Aorta (tissue), 4 donors: Measurements from ENCODE around the gene HMSD. TPM values are rescaled to one million over a fixed set of nuclear protein-coding genes. Genes with fewer than 3 reads are reported as not detected.

Experiments used
- polyA plus RNA-seq, 2 donors: library from polyadenylated mRNA; stranded (reverse); fragments of 200-250 nt; gene quantifications; one replicate each; pipeline ENCODE4 v1.2.3, GENCODE V29; 2013
- total RNA-seq, 2 donors: library from RNA; stranded (reverse); fragmentation: NEBNext Ultra II Directional; extraction: Animal tissue kit (Norgen Biotek cat#: 25700); gene quantifications; one replicate each; pipeline ENCODE4 v1.2.1, GENCODE V29; 2021
- donor health status: healthy with polysubstance abuse.
- donor health status: Bipolar disorder and iron deficiency.
- donor health status: DM: no; HTN: no; CAD: no.
- donor health status: DM: yes; HTN: yes; CAD: no.

The HMSD gene
- total and polyA plus RNA-seq, 4 donors, result 0.16 to 0.60 (median 0.25) TPM; not detected in 1

Other genes with a start within 250 kb of the HMSD start
- gene SERPINB11, start 246.3 kb upstream of the HMSD start, total RNA-seq, result not detected
- not detected for gene SERPINB11, start 246.3 kb upstream of the HMSD start, polyA plus RNA-seq
- not detected for gene SERPINB7, start 173.9 kb upstream of the HMSD start, total RNA-seq
- not detected for gene SERPINB7, start 173.9 kb upstream of the HMSD start, polyA plus RNA-seq
- gene SERPINB2, start 61.6 kb upstream of the HMSD start, total RNA-seq, result 1 to 10 TPM in 1 of 2 donors, under 1 TPM in 1; 0.27 to 2.0 TPM
- under 1 TPM; 0.25 to 0.97 TPM for gene SERPINB2, start 61.6 kb upstream of the HMSD start, polyA plus RNA-seq
- gene SERPINB10, start 41.3 kb upstream of the HMSD start, total RNA-seq, result not detected
- gene SERPINB10, start 41.3 kb upstream of the HMSD start, polyA plus RNA-seq, result not detected
- gene SERPINB8, start 20.8 kb downstream of the HMSD start, total RNA-seq, result 10 to 100 TPM; 17.9 to 34.8 TPM
- 10 to 100 TPM; 11.5 to 11.8 TPM for gene SERPINB8, start 20.8 kb downstream of the HMSD start, polyA plus RNA-seq
- not detected for gene LINC00305, start 199.8 kb downstream of the HMSD start, total RNA-seq
- not detected for gene LINC00305, start 199.8 kb downstream of the HMSD start, polyA plus RNA-seq